ENCODE results near the gene EIF3L.

The EIF3L gene

GRCh38 chr22:37930270-37930951, 81.2 kb downstream of the EIF3L start:
- peak; percentile 32 to 40 for ATAC-seq (replicated peaks)
- Mint-ChIP-seq H3K9me3 (no peaks in the 10 kb centered on the region), H3K27me3 (no peaks in the 10 kb centered on the region), H3K4me3 (no peak overlapping the region), H3K4me1 (peaks cover 26 to 27% of the 10 kb centered on the region in 2 donors), H3K27ac (no peak overlapping the region), H3K36me3 (peaks cover 21 to 31% of the 10 kb centered on the region in 2 donors)
- DNase-seq: no peak

- no peaks in the 10 kb centered on the region for H3K27me3 Mint-ChIP-seq
- no peak overlapping the region for H3K4me3 Mint-ChIP-seq
- H3K36me3 Mint-ChIP-seq: peaks cover 21 to 31% of the 10 kb centered on the region in 2 donors
- DNase-seq: no peak
- H3K4me1 Mint-ChIP-seq: peaks cover 26 to 27% of the 10 kb centered on the region in 2 donors
- ATAC-seq (replicated peaks): no peak
- H3K27ac Mint-ChIP-seq: peak overlapping the region; percentile 51
- H3K9me3 Mint-ChIP-seq: no peaks in the 10 kb centered on the region
These were observed 81.8 kb downstream of the EIF3L start for GRCh38 chr22:37930952-37931440.

GRCh38 chr22:37931893-37932389, 82.7 kb downstream of the EIF3L start:
- Mint-ChIP-seq H3K4me1 (peaks cover 26 to 27% of the 10 kb centered on the region in 2 donors), H3K36me3 (peaks cover 17 to 31% of the 10 kb centered on the region in 2 donors), H3K9me3 (no peaks in the 10 kb centered on the region), H3K27me3 (no peaks in the 10 kb centered on the region), H3K27ac (peak overlapping the region; percentile 53), H3K4me3 (no peak overlapping the region)
- ATAC-seq (replicated peaks) (no peak), DNase-seq (no peak)

- ATAC-seq (replicated peaks): no peak
- peaks cover 26 to 27% of the 10 kb centered on the region in 2 donors for H3K4me1 Mint-ChIP-seq
- peaks cover 18 to 31% of the 10 kb centered on the region in 2 donors for H3K36me3 Mint-ChIP-seq
- H3K9me3 Mint-ChIP-seq: no peaks in the 10 kb centered on the region
- no peak overlapping the region for H3K4me3 Mint-ChIP-seq
- H3K27ac Mint-ChIP-seq: no peak overlapping the region
- no peaks in the 10 kb centered on the region for H3K27me3 Mint-ChIP-seq
- no peak for DNase-seq
These were observed 83.2 kb downstream of the EIF3L start for GRCh38 chr22:37932401-37932800.

GRCh38 chr22:37932821-37933578, 83.8 kb downstream of the EIF3L start:
- Mint-ChIP-seq H3K27ac (no peak overlapping the region), H3K4me1 (peaks cover 26 to 27% of the 10 kb centered on the region in 2 donors)

GRCh38 chr22:37933711-37934376, 84.6 kb downstream of the EIF3L start:
- H3K27ac Mint-ChIP-seq: peak overlapping the region; percentile 80
- ATAC-seq (replicated peaks): peak; percentile 98
- peaks cover 26 to 27% of the 10 kb centered on the region in 2 donors for H3K4me1 Mint-ChIP-seq
- DNase-seq: peak; percentile 76
- H3K4me3 Mint-ChIP-seq: no peak overlapping the region
- H3K27me3 Mint-ChIP-seq: no peaks in the 10 kb centered on the region
- peaks cover 13 to 29% of the 10 kb centered on the region in 2 donors for H3K36me3 Mint-ChIP-seq
- no peaks in the 10 kb centered on the region for H3K9me3 Mint-ChIP-seq

More at GRCh38 chr22:37932821-37933578, 83.8 kb downstream of the EIF3L start:
- H3K27me3 Mint-ChIP-seq: no peaks in the 10 kb centered on the region
- ATAC-seq (replicated peaks) (no peak), DNase-seq (no peak)
- H3K4me3 Mint-ChIP-seq: no peak overlapping the region
- peaks cover 21 to 37% of the 10 kb centered on the region in 2 donors for H3K36me3 Mint-ChIP-seq
- no peaks in the 10 kb centered on the region for H3K9me3 Mint-ChIP-seq
